GM23248 (cell line): ENCODE measurements around the gene TUBGCP6.

ENCODE experiments used
- EZH2 ChIP-seq: fragments of 200-600 bp; sonication (generic); IDR thresholded peaks from 2 replicates; pipeline ENCODE4 v1.6.1; 2018; ENCODE audit warnings: antibody characterized with exemption, mild to moderate bottlenecking; ENCODE audit not compliant: insufficient read depth, poor library complexity, severe bottlenecking
- EZH2phosphoT487 ChIP-seq: fragments of 200-600 bp; sonication (generic); IDR thresholded peaks from 2 replicates; pipeline ENCODE4 v1.6.1; 2018; ENCODE audit warnings: antibody characterized with exemption, moderate library complexity, mild to moderate bottlenecking, low read depth; ENCODE audit not compliant: insufficient read depth

GRCh38 chr22:50199251-50199721, 45.5 kb downstream of the TUBGCP6 start:
- TF ChIP-seq EZH2 (no peak), EZH2phosphoT487 (no peak)
